K562 (cell line): ENCODE measurements around the gene UBA52. TPM values are rescaled to one million over a fixed set of nuclear protein-coding genes. Genes with fewer than 3 reads are reported as not detected.

Experiments
- ATF2 ChIP-seq: sonication (generic); formaldehyde crosslinking; IDR thresholded peaks from 2 replicates; pipeline ENCODE4 v1.8.1; 2022; ENCODE audit warnings: missing genetic modification reagents
- BRF1 ChIP-seq: IDR thresholded peaks from 3 replicates; pipeline ENCODE4 v1.6.1; 2011; ENCODE audit warnings: borderline replicate concordance, mild to moderate bottlenecking; ENCODE audit not compliant: insufficient read length; ENCODE audit errors: extremely low read depth
- CREM ChIP-seq: IDR thresholded peaks from 2 replicates; pipeline ENCODE4 v1.6.1; 2014; ENCODE audit warnings: antibody characterized with exemption, low read depth
- CXXC5 ChIP-seq: fragments of 250-450 bp; sonication (Bioruptor Pico); IDR thresholded peaks from 2 replicates; pipeline ENCODE4 v1.8.0; 2022; ENCODE audit warnings: inconsistent platforms, mild to moderate bottlenecking, moderate library complexity
- FOXM1 ChIP-seq, 2 experiments: fragments of 450-650 bp in 1 of 2; sonication (generic) in 1 of 2; formaldehyde crosslinking in 1 of 2; IDR thresholded peaks; 2 replicates each; pipeline versions ENCODE4 v1.6.1 to v1.9.0; 2017 to 2022; ENCODE audit warnings: low read depth in 2 of 2, mild to moderate bottlenecking in 2 of 2, missing genetic modification reagents in 1 of 2, moderate library complexity in 1 of 2
- HDGF ChIP-seq: fragments of 450-650 bp; IDR thresholded peaks from 2 replicates; pipeline ENCODE4 v1.6.1; 2016
- LCOR ChIP-seq: sonication (generic); formaldehyde crosslinking; IDR thresholded peaks from 2 replicates; pipeline ENCODE4 v1.8.0; 2022; ENCODE audit warnings: mild to moderate bottlenecking, missing genetic modification reagents
- MCM5 ChIP-seq: fragments of 450-650 bp; IDR thresholded peaks from 2 replicates; pipeline ENCODE4 v1.6.1; 2016; ENCODE audit warnings: low read depth
- POLR3G ChIP-seq: IDR thresholded peaks from 2 replicates; pipeline ENCODE4 v1.6.1; 2011; ENCODE audit not compliant: insufficient read length, insufficient replicate concordance; ENCODE audit errors: extremely low read depth
- RAD21 ChIP-seq, 2 experiments: fragments of 250-450 bp in 1 of 2; fragments of 450-650 bp in 1 of 2; sonication (Bioruptor Pico) in 1 of 2; formaldehyde crosslinking in 1 of 2; IDR thresholded peaks in 1 of 2; conservative IDR thresholded peaks in 1 of 2; 2 replicates each; pipeline versions ENCODE4 v1.4.0 to v1.8.0; 2020 to 2022; ENCODE audit warnings: mild to moderate bottlenecking in 2 of 2, moderate library complexity in 1 of 2
- STAT6 ChIP-seq: sonication (generic); formaldehyde crosslinking; IDR thresholded peaks from 2 replicates; pipeline ENCODE4 v1.8.1; 2023; ENCODE audit warnings: mild to moderate bottlenecking, missing genetic modification reagents
- TFAP4 ChIP-seq: sonication (generic); formaldehyde crosslinking; IDR thresholded peaks from 2 replicates; pipeline ENCODE4 v1.8.0; 2022; ENCODE audit warnings: missing genetic modification reagents, mild to moderate bottlenecking, moderate library complexity, borderline replicate concordance
- TOE1 ChIP-seq, 2 experiments: fragments of 450-650 bp in 1 of 2; sonication (generic) in 1 of 2; formaldehyde crosslinking in 1 of 2; IDR thresholded peaks; 2 replicates each; pipeline versions ENCODE4 v1.7.1 to v1.8.0; 2016 to 2022; ENCODE audit warnings: borderline replicate concordance in 2 of 2, mild to moderate bottlenecking in 2 of 2, antibody characterized with exemption in 1 of 2, inconsistent platforms in 1 of 2, low read depth in 1 of 2, missing genetic modification reagents in 1 of 2, moderate library complexity in 1 of 2
- TRIM24 ChIP-seq, 2 experiments: fragments of 450-650 bp; IDR thresholded peaks; 2 replicates each; pipeline ENCODE4 v1.6.1; 2016
- ZNF124 ChIP-seq: sonication (generic); formaldehyde crosslinking; IDR thresholded peaks from 2 replicates; pipeline ENCODE4 v1.8.1; 2022; ENCODE audit warnings: missing genetic modification reagents
- ZNF408 ChIP-seq: fragments of 250-450 bp; sonication (Bioruptor Pico); IDR thresholded peaks from 2 replicates; pipeline ENCODE4 v1.4.0; 2020; ENCODE audit warnings: low read depth, mild to moderate bottlenecking, moderate library complexity
- ZNF584 ChIP-seq: fragments of 200-800 bp; sonication (Bioruptor generic); IDR thresholded peaks from 2 replicates; pipeline ENCODE4 v1.6.1; 2016; ENCODE audit warnings: low read depth, mild to moderate bottlenecking, missing genetic modification characterization, missing compliant biosample characterization
- polyA plus RNA-seq, 8 experiments: library from polyadenylated mRNA; depleted of rRNA in 4 of 8; stranded (reverse) in 5 of 8; unstranded in 3 of 8; fragments of >200 nt; fragmentation: Nextera tagmentation in 2 of 8; fragmentation: Illumina TruSeq in 1 of 8; extraction: Ambion mirVana in 2 of 8; extraction: Trizol in 1 of 8; gene quantifications; 2 replicates each; pipeline versions ENCODE4 v1.2.1 to v1.2.3, GENCODE V29; 2011 to 2014; ENCODE audit warnings: inconsistent platforms in 1 of 8, missing spikeins in 1 of 8
- total RNA-seq, 7 experiments: library from RNA; depleted of rRNA in 6 of 7; stranded (reverse); fragments of >200 nt in 6 of 7; fragmentation: Illumina TruSeq in 2 of 7; extraction: Trizol in 2 of 7; gene quantifications; 2 replicates each; pipeline versions ENCODE4 v1.2.1 to v1.2.3, GENCODE V29; 2011 to 2021; ENCODE audit warnings: low replicate concordance in 1 of 7
- TF ChIP-seq, protein P1 (sequence below): sonication (generic); formaldehyde crosslinking; IDR thresholded peaks from 2 replicates; pipeline ENCODE4 v1.5.0; 2020; ENCODE audit warnings: missing genetic modification reagents
- TF ChIP-seq, protein P2 (sequence below): sonication (generic); formaldehyde crosslinking; IDR thresholded peaks from 2 replicates; pipeline ENCODE4 v1.9.0; 2022; ENCODE audit warnings: mild to moderate bottlenecking, missing genetic modification reagents

UBA52 gene
- total and polyA plus RNA-seq, 9 of the 15 experiments (the other 6 are each of a cell fraction or from before 2014, with no cell fraction given), result 1,110 to 2,751 (median 1,733) TPM

GRCh38 chr19:18596752-18597157, 25.1 kb downstream of the UBA52 start (continued):
- TF ChIP-seq TOE1 (IDR thresholded peaks at IDR 0.05; ENCODE audit: borderline replicate concordance) (peak; percentile 70; the same call in 1 of the 2 replicates), TOE1 (CRISPR knock-in tag; IDR thresholded peaks at IDR 0.05; ENCODE audit: borderline replicate concordance, low read depth) (no peak), MCM5 (no peak), POLR3G (no peak), STAT6 (CRISPR knock-in tag) (no peak), TRIM24 (IDR thresholded peaks at IDR 0.05) (0 out of 4 replicates have a peak, but pooled peaks of 1 of the 2 experiments have one; percentile 23), HDGF (no peak), FOXM1 (IDR thresholded peaks at IDR 0.05; ENCODE audit: low read depth) (no peak), FOXM1 (CRISPR knock-in tag; IDR thresholded peaks at IDR 0.05; ENCODE audit: low read depth) (no peak), LCOR (CRISPR knock-in tag) (peak; percentile 49; the same call in 1 of the 2 replicates), CREM (0 out of 2 replicates have a peak, but pooled peaks have one; percentile 18), ZNF124 (no peak), TFAP4 (CRISPR knock-in tag) (peak; percentile 97), ATF2 (CRISPR knock-in tag) (no peak), ZNF408 (no peak), CXXC5 (CRISPR knock-in tag) (peak; percentile 80), RAD21 (CRISPR knock-in tag; conservative IDR thresholded peaks at IDR 0.05 in 1 of 2, IDR thresholded peaks at IDR 0.05 in 1 of 2) (peak in 1 of 2 experiments; percentile 32; a peak in 1 of 4 replicates), ZNF584 (no peak), BRF1 (no peak)
- TF ChIP-seq, protein P1, sequence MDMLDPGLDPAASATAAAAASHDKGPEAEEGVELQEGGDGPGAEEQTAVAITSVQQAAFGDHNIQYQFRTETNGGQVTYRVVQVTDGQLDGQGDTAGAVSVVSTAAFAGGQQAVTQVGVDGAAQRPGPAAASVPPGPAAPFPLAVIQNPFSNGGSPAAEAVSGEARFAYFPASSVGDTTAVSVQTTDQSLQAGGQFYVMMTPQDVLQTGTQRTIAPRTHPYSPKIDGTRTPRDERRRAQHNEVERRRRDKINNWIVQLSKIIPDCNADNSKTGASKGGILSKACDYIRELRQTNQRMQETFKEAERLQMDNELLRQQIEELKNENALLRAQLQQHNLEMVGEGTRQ, result peak; percentile 23; the same call in 1 of the 2 replicates
- TF ChIP-seq, protein P2, sequence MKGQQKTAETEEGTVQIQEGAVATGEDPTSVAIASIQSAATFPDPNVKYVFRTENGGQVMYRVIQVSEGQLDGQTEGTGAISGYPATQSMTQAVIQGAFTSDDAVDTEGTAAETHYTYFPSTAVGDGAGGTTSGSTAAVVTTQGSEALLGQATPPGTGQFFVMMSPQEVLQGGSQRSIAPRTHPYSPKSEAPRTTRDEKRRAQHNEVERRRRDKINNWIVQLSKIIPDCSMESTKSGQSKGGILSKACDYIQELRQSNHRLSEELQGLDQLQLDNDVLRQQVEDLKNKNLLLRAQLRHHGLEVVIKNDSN, result 0 out of 2 replicates have a peak, but pooled peaks have one; percentile 23
